HG03066 (cell line): ENCODE results near the gene TMEM266.

ENCODE experiments used
- ATAC-seq: cut with Tn5 transposase; IDR thresholded peaks from one replicate; pipeline ENCODE4 v1.9.1; 2021; ENCODE audit warnings: low read depth; ENCODE audit not compliant: unreplicated experiment

The TMEM266 gene

DNA sequence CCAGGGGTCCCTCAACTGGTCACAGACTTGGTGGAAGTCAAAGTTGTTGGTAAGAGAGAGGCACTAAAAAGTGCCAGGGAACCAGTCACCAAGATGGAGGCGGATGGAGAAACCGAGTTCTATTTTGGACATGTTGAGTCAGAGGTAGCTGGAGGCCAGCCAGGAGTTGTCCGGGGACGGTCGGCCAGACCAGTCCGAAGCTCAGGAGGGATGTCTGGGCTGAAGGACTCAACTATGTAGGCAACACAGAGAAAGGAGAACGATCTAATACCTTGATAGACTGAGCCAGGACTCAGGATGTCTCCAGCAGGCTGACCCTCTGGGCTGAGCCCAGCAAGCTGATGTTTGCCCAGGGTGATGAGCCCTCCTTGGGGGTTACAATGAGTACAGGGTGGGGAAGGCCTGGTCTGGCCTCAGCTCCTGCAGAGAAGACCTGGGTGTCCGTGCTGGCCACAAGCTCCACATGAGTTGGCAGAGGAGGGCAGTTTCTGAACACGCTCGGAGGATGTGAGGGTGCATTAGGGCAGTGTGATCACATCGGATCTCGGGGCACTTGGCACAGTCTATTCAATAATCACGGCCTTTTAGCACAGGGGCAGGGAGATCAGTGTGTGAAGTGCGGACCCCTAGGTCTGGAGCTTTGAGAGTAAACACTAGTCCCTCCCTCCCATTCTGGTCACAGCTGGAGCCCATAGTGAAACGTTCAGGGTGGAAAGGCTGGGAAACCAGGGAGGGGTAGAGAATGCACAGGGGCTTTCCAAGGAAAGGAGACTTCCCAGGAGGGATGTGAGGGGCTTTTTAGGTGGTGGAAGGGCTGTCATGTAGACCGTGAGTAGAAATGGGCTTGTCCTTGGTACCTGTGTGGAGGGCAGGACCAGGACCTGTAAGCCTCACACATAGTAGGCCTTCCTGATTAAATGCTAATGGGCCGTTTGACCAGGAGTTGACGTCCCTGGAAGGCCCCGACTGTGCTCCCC, 139.6 kb downstream of the TMEM266 start:
- no peak for ATAC-seq

DNA sequence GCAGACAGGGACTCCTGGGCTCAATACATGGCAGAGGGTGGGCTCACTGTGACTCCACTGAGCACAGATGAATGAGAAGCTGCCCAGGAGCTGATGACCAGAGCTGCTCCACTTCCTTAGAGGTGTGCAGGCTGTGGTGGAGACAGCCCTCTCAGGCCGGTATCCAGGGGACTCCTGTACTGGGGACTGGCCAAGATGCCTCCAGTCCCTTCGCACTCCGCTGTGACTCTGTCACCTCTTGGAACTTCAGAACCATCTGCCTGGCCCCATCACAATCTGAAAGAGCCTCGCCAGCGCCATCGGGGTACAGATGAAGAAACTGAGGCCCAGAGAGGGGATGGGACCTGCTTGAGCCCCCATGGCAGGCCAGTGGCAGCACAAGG, 140.3 kb downstream of the TMEM266 start:
- ATAC-seq: no peak

DNA sequence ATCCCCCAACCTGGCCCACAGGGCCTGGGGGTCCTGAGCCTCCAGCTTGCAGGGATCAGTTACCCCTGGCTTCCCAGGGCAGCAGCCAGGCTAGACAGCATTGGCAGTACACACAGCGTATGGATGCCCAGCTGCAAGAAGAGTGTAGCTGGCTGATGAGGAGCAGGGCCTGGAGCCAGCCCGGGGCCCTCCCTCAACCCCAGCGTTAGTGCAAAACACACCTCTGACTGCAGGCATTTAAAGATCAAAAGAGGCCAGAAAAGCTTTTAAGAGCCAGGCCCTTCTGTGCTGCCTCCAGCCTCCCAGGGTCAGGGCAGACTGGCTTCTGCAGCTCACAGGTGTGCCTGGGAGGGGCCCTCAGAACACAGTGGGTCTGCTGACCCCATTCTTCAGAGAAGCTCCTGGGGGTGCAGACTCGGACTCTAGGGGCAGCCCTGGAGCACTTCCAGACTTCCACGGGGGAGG, 140.9 kb downstream of the TMEM266 start:
- ATAC-seq: no peak

DNA sequence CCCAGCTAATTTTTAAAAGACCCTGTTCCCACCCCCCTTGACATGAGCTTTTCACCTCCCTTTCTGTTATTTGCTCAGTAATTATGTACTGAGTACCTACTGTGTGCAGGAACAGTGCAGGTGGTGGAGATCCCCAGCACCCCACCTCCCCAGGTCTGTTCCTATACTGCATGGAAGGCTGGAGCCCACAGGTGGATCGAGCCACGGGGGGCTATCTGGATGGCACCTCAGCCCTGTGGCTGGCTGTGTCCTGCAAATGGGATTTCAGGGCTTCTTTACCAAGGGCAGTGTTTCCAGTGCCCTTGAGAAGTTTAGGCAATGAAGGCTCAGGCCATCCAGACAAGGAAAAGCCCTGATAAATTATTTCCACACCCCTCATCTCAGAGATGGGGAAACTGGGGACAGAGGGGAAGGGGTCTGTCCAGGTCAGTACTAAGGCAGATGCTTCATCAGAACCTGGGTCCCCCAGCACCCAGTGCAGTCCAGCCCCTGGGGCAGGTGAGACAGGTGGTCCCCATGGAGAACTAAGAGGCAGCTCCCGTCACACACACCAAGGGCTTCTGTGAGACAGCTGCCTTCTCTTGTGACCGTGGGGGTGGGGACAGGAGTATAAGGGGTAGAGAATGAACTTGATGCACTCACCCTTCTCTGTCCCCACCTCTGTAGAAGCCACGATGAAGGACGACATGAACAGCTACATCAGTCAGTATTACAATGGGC, 141.9 kb downstream of the TMEM266 start:
- ATAC-seq: no peak

DNA sequence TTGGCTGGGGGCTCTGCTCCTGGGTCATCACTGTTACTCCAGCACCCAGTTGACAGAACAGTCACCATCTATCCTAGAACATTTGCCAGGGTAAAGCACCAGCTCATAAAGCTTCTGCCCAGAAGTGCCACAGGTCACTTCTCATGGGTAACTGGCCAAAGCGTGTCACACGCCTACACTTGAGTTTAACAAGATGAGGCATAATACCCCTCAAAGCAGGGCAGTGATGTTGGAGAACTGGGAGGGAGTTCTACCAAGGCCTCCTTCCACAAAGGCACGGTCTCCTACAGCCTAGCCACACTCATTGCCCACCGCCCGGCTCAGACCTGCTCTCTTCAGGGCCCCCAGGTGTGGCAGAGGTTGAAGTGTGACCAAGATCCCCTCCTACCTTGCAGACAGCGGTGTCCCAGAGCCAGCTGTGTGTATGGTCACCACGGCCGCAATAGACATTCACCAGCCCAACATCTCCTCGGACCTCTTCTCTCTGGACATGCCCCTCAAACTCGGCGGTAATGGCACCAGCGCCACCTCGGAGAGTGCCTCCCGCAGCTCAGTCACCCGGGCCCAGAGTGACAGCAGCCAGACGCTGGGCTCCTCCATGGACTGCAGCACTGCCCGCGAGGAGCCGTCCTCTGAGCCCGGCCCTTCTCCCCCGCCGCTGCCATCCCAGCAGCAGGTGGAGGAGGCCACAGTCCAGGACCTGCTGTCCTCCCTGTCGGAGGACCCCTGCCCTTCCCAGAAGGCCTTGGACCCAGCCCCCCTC, 143.7 kb downstream of the TMEM266 start:
- ATAC-seq: no peak

DNA sequence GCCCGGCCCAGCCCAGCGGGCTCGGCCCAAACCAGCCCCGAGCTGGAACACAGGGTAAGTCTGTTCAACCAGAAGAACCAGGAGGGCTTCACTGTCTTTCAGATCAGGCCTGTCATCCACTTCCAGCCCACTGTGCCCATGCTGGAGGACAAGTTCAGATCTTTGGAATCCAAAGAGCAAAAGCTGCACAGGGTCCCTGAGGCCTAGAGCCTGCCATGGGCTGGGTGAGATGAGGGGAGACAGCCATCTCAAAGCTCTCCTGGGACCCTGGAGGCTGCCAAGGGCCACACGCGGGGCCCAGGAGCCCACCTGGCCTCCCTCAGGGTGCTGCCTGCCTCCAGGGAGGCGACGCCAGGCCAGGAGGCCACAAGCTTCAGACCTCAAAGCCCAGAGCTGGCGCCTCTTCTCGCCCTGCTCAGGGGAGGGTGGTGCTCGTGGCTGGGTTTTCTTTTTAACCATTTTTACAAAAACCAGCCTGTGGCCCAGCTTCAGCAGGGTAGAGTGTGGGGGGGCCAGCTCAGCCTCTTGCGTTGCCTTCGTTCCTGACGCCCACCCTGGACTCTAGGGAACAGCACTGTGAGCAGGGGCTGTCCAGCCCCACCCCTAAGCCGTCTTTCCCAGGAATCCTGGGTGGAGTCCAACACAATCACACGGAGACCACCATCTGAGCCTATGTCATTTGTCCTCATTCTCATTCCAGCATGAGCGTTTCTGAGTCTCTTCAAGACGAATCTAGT, 144.5 kb downstream of the TMEM266 start:
- ATAC-seq: no peak

DNA sequence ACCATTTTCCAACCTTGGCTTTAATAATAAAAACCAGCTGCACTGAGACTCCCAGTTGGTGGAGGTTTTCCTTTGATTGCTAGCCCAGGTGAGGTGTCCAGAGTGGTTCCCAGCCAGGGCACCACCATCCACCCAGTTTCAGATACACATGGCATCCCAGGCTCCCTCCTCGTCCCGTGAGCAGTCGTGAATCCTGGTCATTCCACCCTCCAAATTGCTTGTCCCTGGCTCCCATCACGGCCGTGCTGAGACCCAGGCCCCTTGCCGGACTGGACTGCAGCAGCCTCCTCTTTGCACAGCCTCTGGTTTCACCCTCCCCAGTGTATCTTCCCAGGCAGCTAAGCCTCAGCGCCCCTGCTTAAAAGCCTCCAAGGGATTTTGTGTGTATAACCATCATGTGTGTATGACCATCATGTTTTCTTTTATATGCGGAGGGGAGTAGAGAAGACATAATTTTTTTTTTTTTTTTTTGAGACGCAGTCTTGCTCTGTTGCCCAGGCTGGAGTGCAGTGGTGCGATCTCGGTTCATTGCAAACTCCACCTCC, 145.2 kb downstream of the TMEM266 start:
- ATAC-seq: no peak

DNA sequence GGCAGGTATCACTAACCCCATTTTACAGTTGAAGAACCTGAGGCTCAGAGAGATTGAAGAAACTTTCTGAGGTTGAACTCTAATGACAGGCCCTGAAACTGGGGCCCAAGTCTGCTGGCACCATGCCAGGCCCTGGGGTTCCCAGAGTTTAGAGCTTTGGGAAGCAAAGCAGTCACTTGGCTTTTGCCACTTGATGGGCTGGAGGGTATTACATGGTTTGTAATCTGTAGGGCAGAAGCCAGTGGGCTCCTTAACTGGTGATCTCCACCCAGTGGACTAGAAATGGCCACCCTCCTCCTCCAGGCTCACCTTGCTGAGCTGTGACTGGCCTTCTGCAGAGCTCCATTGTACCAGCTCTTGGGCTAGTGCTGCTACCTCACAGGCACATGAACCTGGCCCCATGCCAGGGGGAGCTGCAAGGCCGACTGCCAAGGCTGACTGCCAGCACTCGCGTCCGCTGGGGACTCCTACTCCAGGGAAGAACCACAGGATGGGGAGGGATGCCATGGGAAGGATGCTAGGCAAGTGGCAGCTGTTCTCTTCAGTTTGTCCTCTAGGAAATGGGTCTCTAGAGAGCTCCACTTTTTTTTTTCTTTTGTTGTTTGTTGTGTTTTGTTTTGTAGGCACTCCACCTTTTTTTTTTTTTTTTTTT, 146.7 kb downstream of the TMEM266 start:
- no peak for ATAC-seq

DNA sequence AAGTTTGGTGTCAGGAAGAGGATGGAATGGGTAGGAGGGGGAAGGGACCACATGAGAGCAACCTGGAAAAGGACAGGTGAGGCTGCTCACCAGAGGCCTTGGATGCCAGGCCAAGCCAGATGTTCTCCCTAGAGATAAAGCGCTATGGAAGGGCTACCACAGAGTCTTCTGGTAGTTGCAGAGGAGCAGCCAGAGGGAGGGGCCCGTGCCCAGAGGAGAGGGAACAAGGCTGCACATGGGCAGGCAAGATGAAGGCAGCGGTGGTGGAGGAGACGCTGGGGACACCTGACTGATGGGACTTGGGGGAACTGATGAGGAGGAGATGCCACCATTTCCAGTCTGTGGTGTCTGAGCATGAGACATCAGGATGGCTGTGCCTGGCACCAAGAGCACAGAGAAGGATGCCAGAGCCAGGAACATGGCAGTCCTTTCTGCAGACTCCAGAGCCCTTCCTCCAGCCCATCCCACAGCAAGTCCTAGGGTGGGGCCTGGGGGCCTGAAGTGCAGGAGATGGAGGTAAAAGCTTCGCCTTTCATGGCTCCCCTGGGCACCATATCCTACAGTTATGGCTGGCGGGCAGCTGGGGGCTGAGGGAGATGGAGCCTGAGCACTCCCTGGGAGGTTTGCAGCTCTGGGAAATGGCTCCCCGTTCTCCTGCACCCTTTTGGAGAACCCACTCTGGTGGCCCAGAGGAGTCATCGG, 148.4 kb downstream of the TMEM266 start:
- ATAC-seq: no peak

DNA sequence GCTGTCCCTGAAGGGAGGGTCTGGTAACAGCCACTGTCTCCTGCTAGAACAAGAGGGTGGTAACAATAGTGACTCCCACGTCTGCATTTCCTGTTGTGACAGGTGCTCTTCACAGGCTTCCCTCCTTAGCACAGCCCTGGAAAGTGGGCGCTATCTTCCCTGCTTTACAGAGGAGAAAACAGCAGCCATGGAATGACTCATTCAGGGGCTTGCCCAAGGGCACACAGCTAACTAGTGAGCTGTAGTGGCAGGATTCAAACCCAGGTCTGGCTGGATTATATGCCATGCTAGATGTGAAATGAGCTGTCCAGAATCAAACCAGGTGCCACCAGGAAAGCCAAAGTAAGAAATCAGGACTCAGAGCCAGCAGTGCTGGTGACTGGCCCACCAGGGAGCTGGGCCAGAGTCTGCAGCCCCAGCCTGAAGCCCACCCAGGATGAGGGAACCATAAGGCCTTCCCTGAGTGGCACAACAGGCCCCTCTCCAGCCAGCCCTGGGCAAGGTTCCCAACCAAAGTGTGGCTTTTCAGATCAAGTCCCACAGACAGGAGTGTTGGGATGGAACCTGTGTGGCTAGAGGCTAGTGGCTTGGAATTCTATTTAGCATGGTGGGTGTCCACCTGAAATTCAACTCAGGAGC, 149.1 kb downstream of the TMEM266 start:
- ATAC-seq: no peak

DNA sequence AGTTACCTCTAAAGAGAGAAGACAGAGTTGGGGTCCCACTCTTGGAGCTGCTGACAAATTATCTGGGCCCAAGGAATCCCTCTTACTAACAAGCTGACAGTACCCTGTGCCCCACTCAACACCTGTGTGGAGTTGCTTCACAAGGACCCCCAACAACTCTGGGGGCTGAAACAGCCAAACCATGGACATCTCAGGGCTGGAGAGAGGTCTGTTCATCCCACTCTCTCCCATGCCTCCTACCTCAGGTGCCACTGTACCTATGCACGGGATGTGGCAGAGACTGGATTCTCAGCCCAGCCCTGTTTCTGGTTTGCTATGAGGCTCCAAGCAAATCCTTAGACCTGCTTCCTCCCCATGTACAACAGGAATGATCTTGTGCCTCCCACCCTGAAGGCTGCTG, 149.7 kb downstream of the TMEM266 start:
- ATAC-seq: no peak

DNA sequence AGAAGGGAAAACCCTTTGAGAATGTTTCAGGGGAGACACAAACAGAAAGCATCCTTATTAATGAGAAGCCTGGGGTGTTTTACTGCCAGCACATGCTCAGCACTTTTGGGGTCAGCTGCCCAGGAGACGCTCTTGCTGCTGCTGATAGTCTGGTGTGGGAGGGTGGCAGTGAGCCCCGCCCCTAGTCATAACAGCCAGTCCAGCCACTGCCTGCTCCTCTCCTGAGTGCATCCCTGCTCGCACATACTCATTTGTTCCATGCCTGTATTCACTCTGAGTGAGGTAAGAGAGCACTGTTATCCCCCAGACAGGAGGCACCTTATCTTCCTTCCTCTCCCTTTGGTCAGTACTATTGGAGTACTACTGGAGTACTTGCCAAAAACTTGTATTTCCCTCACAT, 150.2 kb downstream of the TMEM266 start:
- ATAC-seq: no peak

DNA sequence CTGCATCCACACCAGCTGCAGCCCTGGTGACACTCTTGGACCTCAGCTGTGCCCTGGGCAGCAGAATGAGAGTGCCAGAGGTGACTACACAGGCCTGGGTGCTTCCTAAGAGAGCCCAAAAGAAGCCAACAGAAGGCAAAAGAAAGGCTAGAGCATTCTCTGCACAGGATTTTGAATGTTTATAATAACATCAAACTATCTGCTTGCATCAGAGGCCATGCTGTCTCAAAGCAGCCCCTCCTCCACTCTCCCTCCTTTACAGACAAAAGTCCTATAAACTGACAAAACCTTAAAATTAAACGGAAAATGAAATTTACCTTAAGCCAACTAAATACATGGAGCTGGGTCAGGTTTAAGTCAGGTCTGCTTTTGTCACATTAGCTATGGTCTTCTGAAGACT, 155.8 kb downstream of the TMEM266 start:
- no peak for ATAC-seq

DNA sequence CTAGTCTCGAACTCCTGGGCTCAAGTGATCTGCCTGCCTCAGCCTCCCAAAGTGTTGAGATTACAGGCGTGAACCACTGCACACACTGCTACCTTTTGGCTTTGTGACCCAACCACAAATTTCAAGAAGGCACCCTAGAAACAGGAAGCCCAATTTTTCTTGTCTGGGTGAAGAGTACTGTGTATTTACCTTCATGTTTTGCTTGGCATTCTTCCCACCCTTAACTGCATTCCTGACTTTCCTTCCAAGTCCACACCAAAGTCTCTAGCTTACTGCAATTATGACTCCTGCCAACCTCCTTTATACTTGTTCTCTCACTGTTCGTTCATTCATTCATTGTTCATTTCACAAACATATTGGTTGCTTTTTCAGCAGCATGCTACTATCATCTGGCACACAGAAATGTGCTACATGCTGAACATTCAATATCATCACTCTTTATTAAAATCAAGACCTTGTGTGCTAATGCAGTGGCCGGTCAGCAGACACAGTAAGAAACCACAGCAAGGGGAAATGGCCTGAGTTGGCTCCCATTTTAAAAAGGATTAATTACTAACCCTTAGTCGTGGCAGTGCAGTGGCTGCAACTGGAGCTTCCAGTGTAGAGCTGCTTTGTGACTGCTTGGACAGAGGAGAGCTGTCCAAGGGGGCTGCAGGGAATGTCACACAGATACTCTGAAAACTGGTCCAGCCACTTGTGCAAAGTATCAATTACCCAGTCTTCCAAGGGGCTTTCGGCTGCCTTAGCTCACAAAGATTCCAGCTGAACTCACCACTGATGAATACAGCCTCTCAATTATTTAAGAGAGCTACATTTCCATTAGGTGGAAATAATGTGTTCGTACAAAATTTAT, 157.5 kb downstream of the TMEM266 start:
- no peak for ATAC-seq

DNA sequence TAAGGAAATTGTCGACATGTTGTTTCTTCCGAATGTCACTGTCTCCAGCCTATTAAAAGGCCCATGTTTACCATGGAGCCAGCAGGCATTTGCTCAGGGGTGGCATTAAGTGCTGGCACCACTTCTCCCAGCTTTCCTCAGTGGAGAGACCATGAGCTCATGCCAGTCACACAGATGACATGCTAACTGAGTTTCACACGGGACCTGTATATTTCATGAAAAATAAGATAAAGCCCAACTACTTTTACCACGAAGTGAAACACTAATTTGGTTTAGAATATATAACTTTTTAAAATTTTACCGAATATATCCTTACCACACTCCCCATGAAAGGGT, 158.1 kb downstream of the TMEM266 start:
- no peak for ATAC-seq

DNA sequence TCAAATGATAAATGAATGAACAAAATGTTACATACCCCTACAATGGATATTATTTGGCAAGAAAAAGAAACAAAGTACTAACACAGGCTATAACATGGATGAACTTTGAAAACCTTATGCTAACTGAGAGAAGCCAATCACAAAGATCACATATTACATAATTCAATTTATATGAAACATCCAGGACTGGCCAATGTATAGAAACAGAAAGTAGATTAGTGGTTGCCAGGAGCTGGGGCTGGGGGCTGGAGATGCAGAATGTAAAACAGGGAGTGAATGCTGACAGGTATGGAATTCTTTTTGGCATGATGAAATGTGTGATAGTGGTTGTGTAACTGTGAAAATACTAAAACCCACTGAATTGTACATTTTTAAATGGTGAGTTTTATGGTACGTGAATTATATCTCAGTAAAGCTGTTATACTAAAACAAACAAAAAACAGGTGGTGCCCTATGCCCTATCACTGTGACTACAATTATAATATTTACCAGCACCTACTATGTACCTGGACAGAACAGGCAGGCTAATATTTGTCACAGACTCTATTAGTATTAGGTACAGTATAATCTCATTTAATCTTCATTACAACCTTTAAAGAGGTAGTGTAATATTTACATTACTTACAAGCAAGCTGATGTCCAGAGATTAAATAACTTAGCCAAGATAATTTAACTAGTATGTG, 161.4 kb downstream of the TMEM266 start:
- no peak for ATAC-seq

DNA sequence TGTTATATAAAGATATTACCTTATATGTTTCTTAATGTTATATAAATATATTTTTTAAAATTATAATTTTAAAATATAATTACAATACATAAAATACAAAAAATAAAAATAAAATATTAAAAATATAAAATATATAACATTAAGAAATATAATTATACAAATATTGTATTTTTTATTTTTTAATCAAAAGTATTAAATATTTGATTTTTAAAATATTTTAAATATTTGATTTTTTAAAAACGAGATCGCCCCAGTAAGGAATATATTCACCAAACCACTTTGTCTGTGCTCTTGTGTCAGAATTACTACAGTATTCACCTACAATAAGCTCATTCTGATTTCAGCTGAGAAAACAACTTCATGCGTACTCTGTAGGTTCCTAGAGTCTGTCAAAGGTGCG, 162.4 kb downstream of the TMEM266 start:
- no peak for ATAC-seq
